Esophagus squamous epithelium (tissue), 4 donors: ENCODE data around the gene CISD3.

Experiments used
- POLR2A ChIP-seq, 4 donors: fragments of 450-650 bp; IDR thresholded peaks; one replicate each; pipeline ENCODE4 v1.6.1; 2017; ENCODE audit warnings: antibody characterized with exemption in 4 of 4, mild to moderate bottlenecking in 4 of 4, moderate library complexity in 3 of 4
- TF ChIP-seq, protein P1 (sequence below), 6 experiments: fragments of 450-650 bp in 4 of 6; fragments of 200-600 bp in 2 of 6; sonication (generic) in 2 of 6; IDR thresholded peaks; one replicate each; pipeline ENCODE4 v1.5.1; 2016 to 2019; ENCODE audit warnings: antibody characterized with exemption in 6 of 6, mild to moderate bottlenecking in 4 of 6, moderate library complexity in 4 of 6

DNA sequence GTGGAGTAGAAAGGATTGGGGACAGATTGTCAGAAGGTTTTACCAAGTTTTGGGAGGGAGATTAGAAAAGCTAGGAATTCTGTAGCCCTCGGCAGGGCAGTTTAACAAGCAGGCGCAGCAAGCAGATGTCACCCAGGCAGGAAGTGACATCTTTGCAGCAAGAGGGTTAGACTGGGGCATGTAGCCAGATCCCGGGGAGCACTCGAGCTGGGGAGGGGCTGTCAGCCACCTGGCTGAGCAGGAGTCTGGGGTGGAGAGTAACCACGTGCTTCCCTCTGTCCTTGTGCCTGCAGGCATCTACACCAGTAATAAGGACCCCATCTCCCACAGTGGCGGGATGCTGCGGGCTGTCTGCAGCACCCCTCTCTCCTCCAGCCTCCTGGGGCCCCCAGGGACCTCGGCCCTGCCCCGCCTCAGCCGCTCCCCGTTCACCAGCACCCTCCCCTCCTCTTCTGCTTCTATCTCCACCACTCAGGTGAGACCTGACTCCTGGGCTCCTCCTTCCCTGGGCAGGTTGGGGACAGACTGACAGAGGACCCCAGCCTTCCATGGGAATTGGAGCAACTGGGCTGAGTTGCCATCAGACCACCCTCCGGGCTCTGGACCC is 12.9 kb upstream of the CISD3 start:
- TF ChIP-seq POLR2A (IDR thresholded peaks at IDR 0.05), result no peak
- TF ChIP-seq, protein P1, sequence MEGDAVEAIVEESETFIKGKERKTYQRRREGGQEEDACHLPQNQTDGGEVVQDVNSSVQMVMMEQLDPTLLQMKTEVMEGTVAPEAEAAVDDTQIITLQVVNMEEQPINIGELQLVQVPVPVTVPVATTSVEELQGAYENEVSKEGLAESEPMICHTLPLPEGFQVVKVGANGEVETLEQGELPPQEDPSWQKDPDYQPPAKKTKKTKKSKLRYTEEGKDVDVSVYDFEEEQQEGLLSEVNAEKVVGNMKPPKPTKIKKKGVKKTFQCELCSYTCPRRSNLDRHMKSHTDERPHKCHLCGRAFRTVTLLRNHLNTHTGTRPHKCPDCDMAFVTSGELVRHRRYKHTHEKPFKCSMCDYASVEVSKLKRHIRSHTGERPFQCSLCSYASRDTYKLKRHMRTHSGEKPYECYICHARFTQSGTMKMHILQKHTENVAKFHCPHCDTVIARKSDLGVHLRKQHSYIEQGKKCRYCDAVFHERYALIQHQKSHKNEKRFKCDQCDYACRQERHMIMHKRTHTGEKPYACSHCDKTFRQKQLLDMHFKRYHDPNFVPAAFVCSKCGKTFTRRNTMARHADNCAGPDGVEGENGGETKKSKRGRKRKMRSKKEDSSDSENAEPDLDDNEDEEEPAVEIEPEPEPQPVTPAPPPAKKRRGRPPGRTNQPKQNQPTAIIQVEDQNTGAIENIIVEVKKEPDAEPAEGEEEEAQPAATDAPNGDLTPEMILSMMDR (IDR thresholded peaks at IDR 0.05), result no peak
